GM12878 (cell line): ENCODE results near the gene MMADHC. TPM values are rescaled to one million over a fixed set of nuclear protein-coding genes. Genes with fewer than 3 reads are reported as not detected.

Experiments
- CBFB ChIP-seq: IDR thresholded peaks from 2 replicates; pipeline ENCODE4 v1.6.1; 2016; ENCODE audit warnings: antibody characterized with exemption, low read depth
- CBX5 ChIP-seq: sonication (generic); IDR thresholded peaks from 2 replicates; pipeline ENCODE4 v1.6.1; 2016; ENCODE audit warnings: low read depth, moderate library complexity, mild to moderate bottlenecking, inconsistent platforms
- SMC3 ChIP-seq: IDR thresholded peaks from 2 replicates; pipeline ENCODE4 v1.6.1; 2011; ENCODE audit warnings: low read length, improper control_type of control experiment, borderline replicate concordance
- SPI1 ChIP-seq: IDR thresholded peaks from 2 replicates; pipeline ENCODE4 v1.6.1; 2011; ENCODE audit warnings: low read depth, mild to moderate bottlenecking, low read length, moderate library complexity, borderline replicate concordance; ENCODE audit not compliant: insufficient read depth
- SREBF1 ChIP-seq: IDR thresholded peaks from 2 replicates; pipeline ENCODE4 v1.6.1; 2012; ENCODE audit warnings: mild to moderate bottlenecking, low read length
- ZBED1 ChIP-seq: IDR thresholded peaks from 2 replicates; pipeline ENCODE4 v1.6.1; 2016; ENCODE audit warnings: borderline replicate concordance
- polyA plus RNA-seq, 11 experiments: library from polyadenylated mRNA; depleted of rRNA in 4 of 11; unstranded in 6 of 11; stranded (reverse) in 5 of 11; fragments of >200 nt; fragmentation: Nextera tagmentation in 4 of 11; fragmentation: Illumina TruSeq in 1 of 11; extraction: Ambion mirVana in 4 of 11; extraction: Trizol in 1 of 11; gene quantifications; 1 replicate in 1 of 11; 2 replicates in 10 of 11; pipeline versions ENCODE4 v1.2.1 to v1.2.3, GENCODE V29; 2011 to 2016; ENCODE audit warnings: inconsistent platforms in 2 of 11, missing spikeins in 2 of 11, low read depth in 1 of 11
- total RNA-seq, 4 experiments: library from RNA; depleted of rRNA in 3 of 4; stranded (reverse); fragments of >200 nt in 3 of 4; fragmentation: Illumina TruSeq in 1 of 4; extraction: Trizol in 1 of 4; gene quantifications; 2 replicates each; pipeline versions ENCODE4 v1.2.1 to v1.2.3, GENCODE V29; 2013 to 2021
- TF ChIP-seq, protein P1 (sequence below): fragments of 450-650 bp; IDR thresholded peaks from 2 replicates; pipeline ENCODE4 v1.6.1; 2018; ENCODE audit warnings: borderline replicate concordance, mild to moderate bottlenecking; ENCODE audit not compliant: partially characterized antibody
- TF ChIP-seq, protein P2 (sequence below): IDR thresholded peaks from 2 replicates; pipeline ENCODE4 v1.6.1; 2012; ENCODE audit warnings: improper control_type of control experiment, low read depth, low read length; ENCODE audit not compliant: insufficient replicate concordance
- TF ChIP-seq, protein P3 (sequence below): IDR thresholded peaks from 2 replicates; pipeline ENCODE4 v1.6.1; 2012; ENCODE audit warnings: low read depth, low read length, improper control_type of control experiment
- TF ChIP-seq, protein P4 (sequence below): IDR thresholded peaks from 2 replicates; pipeline ENCODE4 v1.6.1; 2012; ENCODE audit warnings: low read depth, low read length, improper control_type of control experiment
- TF ChIP-seq, protein P5 (sequence below): fragments of 450-650 bp; IDR thresholded peaks from 2 replicates; pipeline ENCODE4 v1.6.1; 2017; ENCODE audit warnings: mild to moderate bottlenecking, moderate library complexity

Gene MMADHC
- total and polyA plus RNA-seq, 10 of the 15 experiments (the other 5 are each of a cell fraction or from before 2014, with no cell fraction given) = 93.6 to 415 (median 147) TPM

DNA sequence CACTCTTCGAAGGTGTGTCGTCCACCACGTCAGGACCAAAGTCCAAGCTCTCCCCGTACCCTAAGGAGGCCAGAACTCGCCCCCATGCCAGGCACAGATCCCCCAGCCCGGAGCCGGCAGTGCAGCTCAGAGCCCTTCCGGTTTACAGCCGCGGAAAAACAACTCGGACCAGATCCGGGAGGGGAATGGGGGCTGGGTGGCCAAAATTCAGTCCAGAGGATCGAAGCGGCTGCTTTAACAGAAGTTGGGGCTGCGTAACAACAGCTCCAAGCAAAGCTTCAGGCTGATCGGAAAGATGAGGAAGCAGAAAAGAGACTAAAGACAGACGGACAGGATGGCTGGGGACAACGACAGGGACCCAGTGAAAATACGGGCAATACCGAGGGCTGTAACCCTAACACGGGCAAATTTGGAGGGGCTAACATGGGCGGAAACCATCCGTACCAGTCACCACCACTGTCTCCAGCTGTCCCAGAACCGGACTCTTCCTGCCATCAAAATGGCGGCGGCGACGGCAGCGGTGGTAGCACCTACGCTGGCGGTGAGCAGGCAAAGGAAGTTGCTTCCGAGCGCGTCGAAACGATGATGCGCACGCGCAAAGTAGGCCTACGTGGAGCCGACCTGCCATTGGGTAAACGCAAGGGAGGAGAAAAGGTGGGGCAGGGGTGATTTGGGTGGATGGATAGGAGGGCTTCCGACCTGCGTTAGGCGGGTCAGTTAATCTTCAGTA lies at the start of gene MMADHC (continued):
- TF ChIP-seq, protein P1, sequence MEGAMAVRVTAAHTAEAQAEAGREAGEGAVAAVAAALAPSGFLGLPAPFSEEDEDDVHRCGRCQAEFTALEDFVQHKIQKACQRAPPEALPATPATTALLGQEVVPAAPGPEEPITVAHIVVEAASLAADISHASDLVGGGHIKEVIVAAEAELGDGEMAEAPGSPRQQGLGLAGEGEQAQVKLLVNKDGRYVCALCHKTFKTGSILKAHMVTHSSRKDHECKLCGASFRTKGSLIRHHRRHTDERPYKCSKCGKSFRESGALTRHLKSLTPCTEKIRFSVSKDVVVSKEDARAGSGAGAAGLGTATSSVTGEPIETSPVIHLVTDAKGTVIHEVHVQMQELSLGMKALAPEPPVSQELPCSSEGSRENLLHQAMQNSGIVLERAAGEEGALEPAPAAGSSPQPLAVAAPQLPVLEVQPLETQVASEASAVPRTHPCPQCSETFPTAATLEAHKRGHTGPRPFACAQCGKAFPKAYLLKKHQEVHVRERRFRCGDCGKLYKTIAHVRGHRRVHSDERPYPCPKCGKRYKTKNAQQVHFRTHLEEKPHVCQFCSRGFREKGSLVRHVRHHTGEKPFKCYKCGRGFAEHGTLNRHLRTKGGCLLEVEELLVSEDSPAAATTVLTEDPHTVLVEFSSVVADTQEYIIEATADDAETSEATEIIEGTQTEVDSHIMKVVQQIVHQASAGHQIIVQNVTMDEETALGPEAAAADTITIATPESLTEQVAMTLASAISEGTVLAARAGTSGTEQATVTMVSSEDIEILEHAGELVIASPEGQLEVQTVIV = peak; percentile 33
- peak; percentile 46; the same call in 1 of the 2 replicates for TF ChIP-seq SPI1
- TF ChIP-seq, protein P2, sequence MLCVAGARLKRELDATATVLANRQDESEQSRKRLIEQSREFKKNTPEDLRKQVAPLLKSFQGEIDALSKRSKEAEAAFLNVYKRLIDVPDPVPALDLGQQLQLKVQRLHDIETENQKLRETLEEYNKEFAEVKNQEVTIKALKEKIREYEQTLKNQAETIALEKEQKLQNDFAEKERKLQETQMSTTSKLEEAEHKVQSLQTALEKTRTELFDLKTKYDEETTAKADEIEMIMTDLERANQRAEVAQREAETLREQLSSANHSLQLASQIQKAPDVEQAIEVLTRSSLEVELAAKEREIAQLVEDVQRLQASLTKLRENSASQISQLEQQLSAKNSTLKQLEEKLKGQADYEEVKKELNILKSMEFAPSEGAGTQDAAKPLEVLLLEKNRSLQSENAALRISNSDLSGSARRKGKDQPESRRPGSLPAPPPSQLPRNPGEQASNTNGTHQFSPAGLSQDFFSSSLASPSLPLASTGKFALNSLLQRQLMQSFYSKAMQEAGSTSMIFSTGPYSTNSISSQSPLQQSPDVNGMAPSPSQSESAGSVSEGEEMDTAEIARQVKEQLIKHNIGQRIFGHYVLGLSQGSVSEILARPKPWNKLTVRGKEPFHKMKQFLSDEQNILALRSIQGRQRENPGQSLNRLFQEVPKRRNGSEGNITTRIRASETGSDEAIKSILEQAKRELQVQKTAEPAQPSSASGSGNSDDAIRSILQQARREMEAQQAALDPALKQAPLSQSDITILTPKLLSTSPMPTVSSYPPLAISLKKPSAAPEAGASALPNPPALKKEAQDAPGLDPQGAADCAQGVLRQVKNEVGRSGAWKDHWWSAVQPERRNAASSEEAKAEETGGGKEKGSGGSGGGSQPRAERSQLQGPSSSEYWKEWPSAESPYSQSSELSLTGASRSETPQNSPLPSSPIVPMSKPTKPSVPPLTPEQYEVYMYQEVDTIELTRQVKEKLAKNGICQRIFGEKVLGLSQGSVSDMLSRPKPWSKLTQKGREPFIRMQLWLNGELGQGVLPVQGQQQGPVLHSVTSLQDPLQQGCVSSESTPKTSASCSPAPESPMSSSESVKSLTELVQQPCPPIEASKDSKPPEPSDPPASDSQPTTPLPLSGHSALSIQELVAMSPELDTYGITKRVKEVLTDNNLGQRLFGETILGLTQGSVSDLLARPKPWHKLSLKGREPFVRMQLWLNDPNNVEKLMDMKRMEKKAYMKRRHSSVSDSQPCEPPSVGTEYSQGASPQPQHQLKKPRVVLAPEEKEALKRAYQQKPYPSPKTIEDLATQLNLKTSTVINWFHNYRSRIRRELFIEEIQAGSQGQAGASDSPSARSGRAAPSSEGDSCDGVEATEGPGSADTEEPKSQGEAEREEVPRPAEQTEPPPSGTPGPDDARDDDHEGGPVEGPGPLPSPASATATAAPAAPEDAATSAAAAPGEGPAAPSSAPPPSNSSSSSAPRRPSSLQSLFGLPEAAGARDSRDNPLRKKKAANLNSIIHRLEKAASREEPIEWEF = no peak
- TF ChIP-seq, protein P3, sequence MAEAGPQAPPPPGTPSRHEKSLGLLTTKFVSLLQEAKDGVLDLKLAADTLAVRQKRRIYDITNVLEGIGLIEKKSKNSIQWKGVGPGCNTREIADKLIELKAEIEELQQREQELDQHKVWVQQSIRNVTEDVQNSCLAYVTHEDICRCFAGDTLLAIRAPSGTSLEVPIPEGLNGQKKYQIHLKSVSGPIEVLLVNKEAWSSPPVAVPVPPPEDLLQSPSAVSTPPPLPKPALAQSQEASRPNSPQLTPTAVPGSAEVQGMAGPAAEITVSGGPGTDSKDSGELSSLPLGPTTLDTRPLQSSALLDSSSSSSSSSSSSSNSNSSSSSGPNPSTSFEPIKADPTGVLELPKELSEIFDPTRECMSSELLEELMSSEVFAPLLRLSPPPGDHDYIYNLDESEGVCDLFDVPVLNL = no peak
- TF ChIP-seq SREBF1 = no peak
- TF ChIP-seq CBFB = peak; percentile 77; the same call in 1 of the 2 replicates
- no peak for TF ChIP-seq ZBED1
- TF ChIP-seq CBX5 = no peak
- TF ChIP-seq, protein P4, sequence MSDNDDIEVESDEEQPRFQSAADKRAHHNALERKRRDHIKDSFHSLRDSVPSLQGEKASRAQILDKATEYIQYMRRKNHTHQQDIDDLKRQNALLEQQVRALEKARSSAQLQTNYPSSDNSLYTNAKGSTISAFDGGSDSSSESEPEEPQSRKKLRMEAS = no peak; the same call in 1 of the 2 replicates
- TF ChIP-seq, protein P5, sequence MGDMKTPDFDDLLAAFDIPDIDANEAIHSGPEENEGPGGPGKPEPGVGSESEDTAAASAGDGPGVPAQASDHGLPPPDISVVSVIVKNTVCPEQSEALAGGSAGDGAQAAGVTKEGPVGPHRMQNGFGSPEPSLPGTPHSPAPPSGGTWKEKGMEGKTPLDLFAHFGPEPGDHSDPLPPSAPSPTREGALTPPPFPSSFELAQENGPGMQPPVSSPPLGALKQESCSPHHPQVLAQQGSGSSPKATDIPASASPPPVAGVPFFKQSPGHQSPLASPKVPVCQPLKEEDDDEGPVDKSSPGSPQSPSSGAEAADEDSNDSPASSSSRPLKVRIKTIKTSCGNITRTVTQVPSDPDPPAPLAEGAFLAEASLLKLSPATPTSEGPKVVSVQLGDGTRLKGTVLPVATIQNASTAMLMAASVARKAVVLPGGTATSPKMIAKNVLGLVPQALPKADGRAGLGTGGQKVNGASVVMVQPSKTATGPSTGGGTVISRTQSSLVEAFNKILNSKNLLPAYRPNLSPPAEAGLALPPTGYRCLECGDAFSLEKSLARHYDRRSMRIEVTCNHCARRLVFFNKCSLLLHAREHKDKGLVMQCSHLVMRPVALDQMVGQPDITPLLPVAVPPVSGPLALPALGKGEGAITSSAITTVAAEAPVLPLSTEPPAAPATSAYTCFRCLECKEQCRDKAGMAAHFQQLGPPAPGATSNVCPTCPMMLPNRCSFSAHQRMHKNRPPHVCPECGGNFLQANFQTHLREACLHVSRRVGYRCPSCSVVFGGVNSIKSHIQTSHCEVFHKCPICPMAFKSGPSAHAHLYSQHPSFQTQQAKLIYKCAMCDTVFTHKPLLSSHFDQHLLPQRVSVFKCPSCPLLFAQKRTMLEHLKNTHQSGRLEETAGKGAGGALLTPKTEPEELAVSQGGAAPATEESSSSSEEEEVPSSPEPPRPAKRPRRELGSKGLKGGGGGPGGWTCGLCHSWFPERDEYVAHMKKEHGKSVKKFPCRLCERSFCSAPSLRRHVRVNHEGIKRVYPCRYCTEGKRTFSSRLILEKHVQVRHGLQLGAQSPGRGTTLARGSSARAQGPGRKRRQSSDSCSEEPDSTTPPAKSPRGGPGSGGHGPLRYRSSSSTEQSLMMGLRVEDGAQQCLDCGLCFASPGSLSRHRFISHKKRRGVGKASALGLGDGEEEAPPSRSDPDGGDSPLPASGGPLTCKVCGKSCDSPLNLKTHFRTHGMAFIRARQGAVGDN = peak; percentile 54; the same call in 1 of the 2 replicates
- no peak for TF ChIP-seq SMC3
